ENCODE data around the gene ADPRM. TPM values are rescaled to one million over a fixed set of nuclear protein-coding genes. Genes with fewer than 3 reads are reported as not detected.

ADPRM gene
- total RNA-seq, 1 experiment from 2014 or later = 7.9 TPM

DNA sequence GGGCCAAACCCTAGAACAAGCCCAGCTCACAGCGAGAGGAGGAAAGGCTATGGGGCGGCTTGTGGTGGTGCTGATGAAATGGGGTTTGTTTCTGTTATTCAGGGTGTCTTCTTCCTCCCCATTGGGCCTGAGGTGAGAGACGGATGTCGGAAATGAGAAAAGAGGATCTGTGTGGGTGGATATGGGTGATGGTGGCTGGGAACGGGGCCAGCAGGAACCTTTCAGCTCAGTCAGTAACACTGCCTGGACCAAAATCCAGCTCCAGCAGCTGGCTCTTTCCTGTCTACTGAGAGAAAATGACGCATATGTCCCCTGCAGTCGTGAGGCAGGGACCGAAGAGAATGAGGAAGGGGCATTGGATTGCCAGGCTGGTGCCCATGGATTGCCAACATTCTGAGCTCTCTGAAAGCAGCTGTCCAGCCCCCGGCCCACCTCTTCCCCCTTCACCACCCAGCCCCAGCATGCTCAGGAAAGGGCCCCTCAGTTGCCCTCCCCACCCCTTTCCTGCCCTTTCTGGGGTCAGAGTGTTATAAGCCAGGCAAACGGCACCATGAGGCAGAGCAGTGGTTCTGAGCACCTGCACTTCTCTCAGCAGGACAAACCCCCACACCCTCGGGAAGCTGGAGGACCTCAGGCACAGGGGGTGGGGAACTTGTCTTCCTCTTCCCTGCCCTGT is 44.3 kb upstream of the ADPRM start:
- Histone ChIP-seq H3K27me3 (ENCODE audit: insufficient read depth, low read length) (no peaks in the 10 kb centered on the region), H3K9me3 (ENCODE audit: control insufficient read depth in 1 of 2, insufficient read depth in 1 of 2, low read depth in 1 of 2, low read length in 2 of 2) (no peaks in the 10 kb centered on the region), H3K4me1 (ENCODE audit: control insufficient read depth in 1 of 2, insufficient read depth in 2 of 2, low read length in 2 of 2) (no peaks in the 10 kb centered on the region), H3K4me2 (ENCODE audit: low read length) (no peak overlapping the region), H3K36me3 (ENCODE audit: control insufficient read depth in 1 of 2, insufficient read depth in 2 of 2, low read length in 2 of 2) (no peaks in the 10 kb centered on the region), H3K4me3 (replicated peaks in 1 of 2; ENCODE audit: low read depth in 1 of 2, low read length in 2 of 2) (no peak overlapping the region), H3K9ac (ENCODE audit: low read length) (no peak overlapping the region), H3K79me2 (ENCODE audit: insufficient read depth, low read length) (no peaks in the 10 kb centered on the region), H4K20me1 (ENCODE audit: insufficient read depth) (no peaks in the 10 kb centered on the region), H3K9me2 (ENCODE audit: insufficient read depth) (no peaks in the 10 kb centered on the region), H3K27ac (ENCODE audit: low read depth, low read length) (no peak overlapping the region), H2AFZ (ENCODE audit: low read depth, low read length, poor library complexity, severe bottlenecking) (no peak overlapping the region)
- no peak for ATAC-seq
- ChIA-PET RAD21 (ENCODE audit: low non-redundant PET in 1 of 2, low total read pairs in 2 of 2, uncharacterized antibody in 2 of 2, unreplicated experiment in 2 of 2) (no interaction called here), CTCF (no interaction called here), POLR2A (no interaction called here)
- TF ChIP-seq EZH2phosphoT487 (IDR thresholded peaks at IDR 0.05; ENCODE audit: borderline replicate concordance) (no peak), SP1 (IDR thresholded peaks at IDR 0.05; ENCODE audit: low read depth) (no peak), RAD21 (IDR thresholded peaks at IDR 0.05; ENCODE audit: low read depth) (no peak)
- no TSS peak for BruUV-seq (replicated peaks)
- intact Hi-C loops (cut with micrococcal nuclease) = no loop called here
- DNase-seq (ENCODE audit: low read depth, low spot score) = no peak

DNA sequence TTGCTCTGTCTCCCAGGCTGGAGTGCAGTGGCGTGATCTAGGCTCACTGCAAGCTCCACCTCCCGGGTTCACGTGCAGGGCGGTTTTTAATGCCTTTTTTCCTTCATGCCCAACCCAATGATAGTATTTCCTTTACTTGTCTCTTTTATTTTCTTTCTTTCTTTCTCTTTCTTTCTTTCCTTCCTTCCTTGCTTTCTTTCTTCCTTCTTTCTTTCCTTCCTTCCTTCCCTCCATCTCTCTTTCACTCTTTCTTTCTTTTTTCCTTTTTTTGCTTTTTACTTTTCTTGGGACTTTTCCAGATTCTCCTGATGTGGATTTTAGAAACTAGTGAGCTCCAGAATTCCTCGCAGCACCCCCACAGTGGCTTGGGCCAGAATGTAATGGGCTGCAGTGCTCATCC is 43.4 kb upstream of the ADPRM start:
- POLR2A ChIA-PET = no interaction called here
- intact Hi-C loops (cut with micrococcal nuclease) = no loop called here
- no peak for ATAC-seq
- H3K27ac ChIP-seq (ENCODE audit: low read depth, low read length) = no peak overlapping the region
- H3K27me3 ChIP-seq (ENCODE audit: insufficient read depth, low read length) = no peaks in the 10 kb centered on the region
- no peak for DNase-seq (ENCODE audit: low read depth, low spot score)
- H3K4me3 ChIP-seq (replicated peaks in 1 of 2; ENCODE audit: low read depth in 1 of 2, low read length in 2 of 2) = no peak overlapping the region
- BruUV-seq (replicated peaks) = no TSS peak
- no peaks in the 10 kb centered on the region for H4K20me1 ChIP-seq (ENCODE audit: insufficient read depth)
- CTCF ChIA-PET = interaction anchor here (0.7 kb wide), 1 partner anchor 30 kb away, joined by 4 read pairs; no protein-coding TSS in a partner anchor
- H3K9ac ChIP-seq (ENCODE audit: low read length) = no peak overlapping the region
- H3K4me2 ChIP-seq (ENCODE audit: low read length) = no peak overlapping the region
- H3K79me2 ChIP-seq (ENCODE audit: insufficient read depth, low read length) = no peaks in the 10 kb centered on the region
- H3K9me3 ChIP-seq (ENCODE audit: control insufficient read depth in 1 of 2, insufficient read depth in 1 of 2, low read depth in 1 of 2, low read length in 2 of 2) = no peaks in the 10 kb centered on the region
- H2AFZ ChIP-seq (ENCODE audit: low read depth, low read length, poor library complexity, severe bottlenecking) = no peak overlapping the region
- H3K36me3 ChIP-seq (ENCODE audit: control insufficient read depth in 1 of 2, insufficient read depth in 2 of 2, low read length in 2 of 2) = no peaks in the 10 kb centered on the region
- no peaks in the 10 kb centered on the region for H3K9me2 ChIP-seq (ENCODE audit: insufficient read depth)
- TF ChIP-seq, protein P1, sequence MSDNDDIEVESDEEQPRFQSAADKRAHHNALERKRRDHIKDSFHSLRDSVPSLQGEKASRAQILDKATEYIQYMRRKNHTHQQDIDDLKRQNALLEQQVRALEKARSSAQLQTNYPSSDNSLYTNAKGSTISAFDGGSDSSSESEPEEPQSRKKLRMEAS (IDR thresholded peaks at IDR 0.05) = no peak
- TF ChIP-seq YY1 (IDR thresholded peaks at IDR 0.05; ENCODE audit: extremely low read depth, insufficient replicate concordance, low read depth, low read length) (no peak), FOSL1 (IDR thresholded peaks at IDR 0.05; ENCODE audit: low read depth) (no peak), SP1 (IDR thresholded peaks at IDR 0.05; ENCODE audit: low read depth) (no peak), ZNF274 (IDR thresholded peaks at IDR 0.05; ENCODE audit: low read depth, low read length) (no peak), CBX3 (IDR thresholded peaks at IDR 0.05; ENCODE audit: low read depth) (no peak), ELF1 (IDR thresholded peaks at IDR 0.05; ENCODE audit: borderline replicate concordance, low read depth) (no peak), CEBPB (IDR thresholded peaks at IDR 0.05; ENCODE audit: low read depth) (no peak)
- TF ChIP-seq, protein P2, sequence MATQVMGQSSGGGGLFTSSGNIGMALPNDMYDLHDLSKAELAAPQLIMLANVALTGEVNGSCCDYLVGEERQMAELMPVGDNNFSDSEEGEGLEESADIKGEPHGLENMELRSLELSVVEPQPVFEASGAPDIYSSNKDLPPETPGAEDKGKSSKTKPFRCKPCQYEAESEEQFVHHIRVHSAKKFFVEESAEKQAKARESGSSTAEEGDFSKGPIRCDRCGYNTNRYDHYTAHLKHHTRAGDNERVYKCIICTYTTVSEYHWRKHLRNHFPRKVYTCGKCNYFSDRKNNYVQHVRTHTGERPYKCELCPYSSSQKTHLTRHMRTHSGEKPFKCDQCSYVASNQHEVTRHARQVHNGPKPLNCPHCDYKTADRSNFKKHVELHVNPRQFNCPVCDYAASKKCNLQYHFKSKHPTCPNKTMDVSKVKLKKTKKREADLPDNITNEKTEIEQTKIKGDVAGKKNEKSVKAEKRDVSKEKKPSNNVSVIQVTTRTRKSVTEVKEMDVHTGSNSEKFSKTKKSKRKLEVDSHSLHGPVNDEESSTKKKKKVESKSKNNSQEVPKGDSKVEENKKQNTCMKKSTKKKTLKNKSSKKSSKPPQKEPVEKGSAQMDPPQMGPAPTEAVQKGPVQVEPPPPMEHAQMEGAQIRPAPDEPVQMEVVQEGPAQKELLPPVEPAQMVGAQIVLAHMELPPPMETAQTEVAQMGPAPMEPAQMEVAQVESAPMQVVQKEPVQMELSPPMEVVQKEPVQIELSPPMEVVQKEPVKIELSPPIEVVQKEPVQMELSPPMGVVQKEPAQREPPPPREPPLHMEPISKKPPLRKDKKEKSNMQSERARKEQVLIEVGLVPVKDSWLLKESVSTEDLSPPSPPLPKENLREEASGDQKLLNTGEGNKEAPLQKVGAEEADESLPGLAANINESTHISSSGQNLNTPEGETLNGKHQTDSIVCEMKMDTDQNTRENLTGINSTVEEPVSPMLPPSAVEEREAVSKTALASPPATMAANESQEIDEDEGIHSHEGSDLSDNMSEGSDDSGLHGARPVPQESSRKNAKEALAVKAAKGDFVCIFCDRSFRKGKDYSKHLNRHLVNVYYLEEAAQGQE (IDR thresholded peaks at IDR 0.05; ENCODE audit: low read depth) = no peak
- H3K4me1 ChIP-seq (ENCODE audit: control insufficient read depth in 1 of 2, insufficient read depth in 2 of 2, low read length in 2 of 2) = no peaks in the 10 kb centered on the region
- RAD21 ChIA-PET (ENCODE audit: low non-redundant PET in 1 of 2, low total read pairs in 2 of 2, uncharacterized antibody in 2 of 2, unreplicated experiment in 2 of 2) = no interaction called here
